GM18909 (cell line): Measurements from ENCODE around the gene ANKRD27.
"Not testable (repeated sequence)": the region's sequence is repeated elsewhere in the genome, so short reads cannot be mapped to it uniquely, and the experiment has no call there.

Experiments
- ATAC-seq: cut with Tn5 transposase; IDR thresholded peaks from one replicate; pipeline ENCODE4 v1.9.1; 2021; ENCODE audit warnings: mild to moderate bottlenecking; ENCODE audit not compliant: unreplicated experiment, poor library complexity

The ANKRD27 gene

DNA sequence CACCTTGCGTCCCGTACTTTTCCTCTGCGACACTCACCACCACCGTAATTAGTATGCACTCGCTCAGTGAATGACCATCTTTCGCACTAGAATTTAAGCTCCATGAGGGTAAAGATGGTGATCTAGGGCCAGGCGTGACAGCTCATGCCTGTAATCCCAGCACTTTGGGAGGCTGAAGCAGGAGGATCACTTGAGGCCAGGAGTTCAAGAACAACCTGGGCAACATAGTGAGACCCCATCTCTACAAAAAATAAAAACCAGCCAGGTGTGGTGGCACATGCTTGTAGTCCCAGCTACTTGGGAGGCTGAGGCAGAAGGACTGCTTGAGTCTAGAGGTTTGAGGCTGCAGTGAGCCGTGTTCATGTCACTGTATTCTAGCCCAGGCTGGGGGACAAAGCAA lies 18.6 kb downstream of the ANKRD27 start:
- ATAC-seq: not testable (repeated sequence)

DNA sequence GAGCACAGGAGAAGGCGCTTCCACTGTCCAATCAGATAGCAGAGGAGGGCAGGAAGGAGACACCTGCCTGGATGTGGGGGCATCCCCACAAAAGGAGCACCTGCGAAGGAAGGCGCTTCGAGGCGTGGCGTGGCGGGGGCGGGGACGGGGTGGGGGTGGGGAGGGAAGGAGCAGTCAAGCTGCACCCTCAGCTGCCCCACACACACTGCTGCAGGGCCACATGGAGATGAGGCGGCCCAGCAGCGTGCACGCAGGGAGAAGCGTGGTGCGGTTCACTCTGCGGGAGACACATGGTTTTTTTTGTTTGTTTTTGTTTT lies 21.4 kb downstream of the ANKRD27 start:
- no peak for ATAC-seq

DNA sequence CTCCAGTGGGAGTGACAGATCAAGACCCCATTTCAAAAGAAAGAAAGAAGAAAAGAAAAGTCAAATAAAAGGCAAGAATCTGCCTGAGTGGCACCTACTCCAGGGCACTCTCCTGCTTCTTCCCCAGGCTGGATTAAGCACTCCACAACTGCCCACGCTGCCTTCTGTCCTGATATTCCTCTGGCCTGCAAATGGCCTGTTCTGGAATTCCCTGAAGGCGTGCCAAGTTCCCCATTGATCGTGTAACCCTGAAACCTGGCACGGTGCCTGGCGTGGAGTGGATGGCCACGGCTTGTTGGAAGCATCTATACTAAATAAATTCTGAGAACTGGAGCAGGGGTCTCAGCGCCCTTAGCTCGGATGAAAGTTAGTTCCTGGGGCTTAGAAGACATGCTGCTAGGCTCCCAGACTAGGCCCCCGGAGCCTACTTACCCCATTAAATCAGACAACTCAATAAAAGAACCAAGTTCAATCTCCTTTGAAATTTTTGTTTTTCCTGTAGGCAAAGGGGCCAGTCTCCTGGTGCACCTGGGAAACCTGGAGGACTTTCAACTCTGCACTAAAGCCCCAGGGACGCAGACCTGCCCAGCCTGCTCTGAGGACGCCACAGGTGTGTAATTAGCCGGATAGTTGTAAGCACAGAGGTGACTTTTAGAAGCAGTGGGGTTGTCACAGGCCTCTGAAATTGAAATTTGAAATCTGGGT lies 21.9 kb downstream of the ANKRD27 start:
- ATAC-seq: no peak

DNA sequence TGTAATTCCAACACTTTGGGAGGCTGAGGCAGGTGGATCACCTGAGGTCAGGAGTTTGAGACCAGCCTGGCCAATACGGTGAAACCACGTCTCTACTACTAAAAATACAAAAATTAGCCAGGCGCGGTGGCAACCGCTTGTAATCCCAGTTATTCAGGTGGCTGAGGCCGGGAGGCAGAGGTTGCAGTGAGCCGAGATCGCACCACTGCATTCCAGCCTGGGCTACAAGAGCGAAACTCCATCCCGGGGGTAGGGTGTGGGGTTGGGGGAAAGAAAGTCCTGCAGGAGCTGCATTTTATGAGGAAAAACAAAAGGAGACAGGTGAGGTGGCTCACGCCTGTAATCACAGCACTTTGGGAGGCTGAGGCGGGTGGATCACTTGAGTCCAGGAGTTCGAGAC lies 22.6 kb downstream of the ANKRD27 start:
- not testable (repeated sequence) for ATAC-seq

DNA sequence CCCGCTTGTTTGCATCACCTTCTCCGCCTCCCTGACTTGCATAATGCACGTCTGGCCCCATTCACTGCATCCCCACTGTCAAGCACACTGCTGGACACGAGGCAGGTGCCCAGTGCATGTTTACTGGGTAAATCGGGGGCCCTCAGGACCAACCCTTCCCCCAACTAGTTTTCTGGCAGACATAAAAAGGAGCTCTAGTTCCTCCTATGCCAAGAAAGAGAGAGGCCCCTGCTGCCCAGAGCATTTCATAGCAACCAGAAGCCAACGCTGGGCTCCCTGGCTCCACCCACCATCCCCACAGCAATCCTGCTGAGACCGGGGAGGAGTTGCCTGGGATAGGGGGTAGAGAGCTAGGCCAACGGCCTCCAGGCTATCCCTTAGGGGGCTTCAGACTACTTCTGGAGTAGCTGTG lies 23.2 kb downstream of the ANKRD27 start:
- ATAC-seq: no peak

DNA sequence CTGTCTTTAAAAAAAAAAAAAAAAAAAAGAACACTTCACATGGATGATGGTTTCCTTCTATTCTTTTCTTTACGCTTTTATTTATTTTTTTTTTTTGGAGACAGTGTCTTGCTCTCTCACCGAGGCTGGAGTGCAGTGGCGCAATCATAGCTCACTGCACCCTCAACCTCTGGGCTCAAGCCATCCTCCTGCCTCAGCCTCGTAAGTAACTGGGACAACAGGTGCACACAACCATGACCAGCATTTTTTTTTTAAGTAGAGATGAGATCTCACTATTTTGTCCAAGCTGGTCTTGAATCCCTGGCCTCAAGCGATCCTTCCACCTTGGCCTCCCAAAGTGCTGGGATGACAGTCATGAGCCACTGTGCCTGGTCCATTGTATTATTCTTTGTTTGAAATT lies 24.3 kb downstream of the ANKRD27 start:
- ATAC-seq: no peak

DNA sequence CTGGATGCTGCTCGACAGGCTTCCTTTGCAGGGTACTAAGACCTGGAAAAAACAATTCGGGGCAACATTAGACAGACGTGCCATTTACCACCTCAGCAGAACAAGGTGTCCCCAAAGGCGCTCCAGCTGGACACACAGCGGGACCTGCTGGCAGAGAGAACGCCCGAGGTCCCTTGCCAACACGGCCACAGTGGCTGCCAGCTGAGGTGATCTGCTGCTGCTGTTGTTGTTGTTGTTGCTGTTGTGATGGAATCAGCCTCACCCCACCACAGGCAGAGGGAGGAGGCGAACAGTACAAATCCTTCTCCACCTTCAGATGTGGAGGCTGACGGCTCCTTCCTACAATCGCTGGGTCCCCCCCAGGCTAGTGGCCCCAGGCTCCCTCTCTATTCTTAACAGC lies 25.2 kb downstream of the ANKRD27 start:
- no peak for ATAC-seq

DNA sequence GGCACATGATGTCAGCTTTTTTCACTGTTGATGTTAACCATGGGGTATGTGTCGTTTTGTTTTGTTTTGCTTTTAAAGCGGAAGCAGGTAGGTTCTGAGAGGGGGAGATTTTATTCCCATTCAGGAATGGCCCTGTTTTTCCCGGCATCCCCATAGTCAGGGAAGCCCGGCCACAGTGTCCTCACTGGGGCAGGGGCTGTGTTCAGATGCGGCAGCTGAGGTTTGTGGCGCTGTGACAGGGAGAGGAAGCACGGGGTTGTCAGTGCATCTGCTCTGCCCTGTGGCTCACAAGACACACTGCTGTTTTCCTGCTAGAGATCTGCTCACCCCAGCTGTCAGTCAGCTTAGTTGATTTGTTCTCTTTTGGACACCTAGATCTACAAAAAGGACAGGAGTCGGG lies 27.6 kb downstream of the ANKRD27 start:
- ATAC-seq: no peak

DNA sequence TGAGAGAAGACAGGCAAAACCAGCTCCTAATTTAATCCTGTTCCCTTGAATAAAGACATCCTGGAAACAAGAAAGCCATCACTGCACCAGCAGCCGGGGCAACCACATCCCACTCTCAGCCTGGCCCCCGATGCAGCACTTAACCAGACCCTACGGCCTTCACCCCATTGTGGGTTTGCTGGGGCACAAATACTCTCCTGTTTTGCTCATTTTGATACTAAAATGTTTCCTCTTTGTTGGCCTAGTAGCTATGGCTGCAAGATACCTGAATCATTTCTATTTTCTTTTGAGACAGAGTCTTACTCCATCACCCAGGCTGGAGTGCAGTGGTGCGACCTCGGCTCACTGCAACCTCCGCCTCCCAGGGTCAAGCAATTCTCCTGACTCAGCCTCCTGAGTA lies 28.4 kb downstream of the ANKRD27 start:
- no peak for ATAC-seq

DNA sequence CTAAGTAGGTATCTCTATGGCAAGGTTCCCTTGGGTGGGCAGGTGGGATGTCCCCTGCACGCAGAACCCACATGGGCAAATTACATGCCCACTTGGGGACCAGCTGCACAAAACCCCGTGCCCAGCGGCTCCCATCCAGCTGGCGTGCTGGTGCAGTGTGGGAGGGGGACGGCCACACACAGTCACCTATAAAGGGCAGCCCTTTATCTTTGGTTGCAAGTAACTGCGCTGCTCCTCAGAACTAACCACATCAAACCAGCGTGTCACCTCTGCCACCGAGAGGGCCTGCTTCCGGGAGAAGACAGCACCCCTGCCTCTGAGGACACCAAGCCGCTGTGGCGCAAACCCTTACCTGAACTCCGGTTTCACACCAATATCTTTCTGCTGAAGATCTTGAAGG lies 32.2 kb downstream of the ANKRD27 start:
- ATAC-seq: no peak

DNA sequence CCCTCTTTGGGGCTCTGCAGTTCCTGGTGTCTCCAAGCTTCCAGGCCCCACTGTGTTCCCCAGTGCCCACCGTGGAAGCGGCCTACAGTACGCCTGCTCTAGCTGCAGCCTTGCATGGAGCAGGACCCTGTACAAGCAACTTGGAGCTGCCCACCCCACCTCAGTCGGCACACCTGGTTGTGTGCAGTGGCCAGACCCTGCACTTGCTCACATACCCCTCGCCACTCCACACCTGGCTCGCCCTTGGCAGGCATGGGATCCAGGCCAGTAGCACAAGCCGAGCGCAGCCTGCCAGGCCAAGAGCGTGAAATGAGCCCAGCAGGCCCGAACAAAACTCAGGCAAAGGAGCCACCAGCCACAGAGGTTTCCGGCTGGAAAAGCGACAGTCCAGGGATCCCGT lies 36.4 kb downstream of the ANKRD27 start:
- no peak for ATAC-seq

DNA sequence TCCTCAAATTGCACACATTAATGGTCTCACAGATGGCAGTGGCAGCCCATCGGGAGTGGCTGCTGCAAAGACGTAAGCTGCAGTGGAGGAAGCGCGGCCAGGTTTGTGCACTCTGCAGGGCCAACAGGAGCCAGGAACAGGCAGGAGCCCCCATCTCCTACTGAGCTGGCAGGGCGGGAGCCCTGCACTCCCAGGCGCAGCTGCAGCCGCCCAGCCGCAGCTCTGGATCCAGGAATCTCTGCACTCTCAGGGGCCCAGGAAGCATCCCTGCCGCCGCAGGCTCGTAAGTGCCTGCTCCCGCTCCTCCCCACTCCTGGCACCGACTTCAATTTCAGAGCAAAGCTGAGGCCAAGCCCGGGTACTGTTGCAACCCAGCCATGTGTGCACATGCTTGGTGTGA lies 37.5 kb downstream of the ANKRD27 start:
- no peak for ATAC-seq

DNA sequence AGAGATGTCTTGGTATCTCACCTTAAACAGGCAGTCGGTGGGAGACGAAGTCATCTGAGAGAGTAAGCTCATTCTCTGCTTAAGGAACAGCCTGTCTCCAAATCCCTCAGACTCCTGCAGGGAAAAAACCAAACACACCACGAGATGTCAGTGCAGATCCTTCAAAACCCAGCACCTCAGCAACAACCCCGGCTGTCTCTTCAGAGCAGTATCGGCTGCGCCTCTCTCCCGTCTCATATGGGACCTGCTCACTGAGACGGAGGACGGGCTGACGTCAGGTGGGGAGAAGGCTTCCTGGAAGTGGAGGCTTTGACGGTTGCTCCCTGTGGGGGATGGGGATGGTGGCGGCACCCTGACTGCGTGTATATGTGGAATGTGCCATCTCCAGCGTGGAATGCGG lies 43.6 kb downstream of the ANKRD27 start:
- no peak for ATAC-seq

DNA sequence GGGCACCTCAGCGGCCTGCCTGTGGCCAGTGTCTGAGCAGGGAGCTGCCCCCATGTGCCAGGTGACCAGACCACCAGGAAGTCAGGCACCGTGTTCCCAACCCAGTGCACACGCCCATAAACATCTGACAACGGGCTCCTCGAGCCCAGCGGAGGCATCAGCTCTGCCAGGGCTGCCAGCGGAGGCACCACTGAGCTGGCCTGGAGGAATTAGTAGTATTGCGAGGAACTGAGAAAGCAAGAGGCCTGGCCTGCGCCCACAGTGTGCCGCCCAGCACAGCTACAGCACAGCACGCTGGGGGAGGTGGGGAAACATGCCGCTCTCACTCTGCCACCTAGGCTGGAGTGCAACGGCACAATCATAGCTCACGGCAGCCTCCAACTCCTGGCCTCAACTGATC lies 44.6 kb downstream of the ANKRD27 start:
- ATAC-seq: no peak

DNA sequence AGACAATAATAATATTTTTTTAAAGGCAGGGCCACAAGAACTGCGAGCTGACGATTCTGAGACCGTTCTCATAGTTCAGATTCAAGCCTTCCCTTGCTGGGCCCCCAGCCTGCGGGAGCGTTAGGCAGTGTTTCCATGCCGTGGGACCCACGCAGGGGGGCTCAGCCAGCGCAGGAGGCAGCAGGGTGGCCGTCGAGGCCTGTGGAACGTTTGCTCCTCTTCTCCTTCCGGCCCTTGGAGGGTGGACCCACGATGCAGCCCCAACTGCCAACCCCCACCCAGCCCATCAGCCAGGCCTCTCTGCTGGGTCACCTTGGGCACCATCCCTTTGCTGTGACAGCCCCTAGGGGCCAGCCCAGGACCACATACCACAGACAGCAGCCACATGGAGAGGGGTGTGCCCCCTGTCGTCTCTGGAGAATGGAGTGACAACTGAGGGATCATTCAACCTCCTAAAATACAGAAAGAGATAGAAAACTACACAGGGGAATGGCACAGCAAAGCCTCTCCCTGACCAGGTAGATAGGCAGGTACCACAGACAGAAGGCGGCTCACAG lies 47.2 kb downstream of the ANKRD27 start:
- ATAC-seq: no peak

DNA sequence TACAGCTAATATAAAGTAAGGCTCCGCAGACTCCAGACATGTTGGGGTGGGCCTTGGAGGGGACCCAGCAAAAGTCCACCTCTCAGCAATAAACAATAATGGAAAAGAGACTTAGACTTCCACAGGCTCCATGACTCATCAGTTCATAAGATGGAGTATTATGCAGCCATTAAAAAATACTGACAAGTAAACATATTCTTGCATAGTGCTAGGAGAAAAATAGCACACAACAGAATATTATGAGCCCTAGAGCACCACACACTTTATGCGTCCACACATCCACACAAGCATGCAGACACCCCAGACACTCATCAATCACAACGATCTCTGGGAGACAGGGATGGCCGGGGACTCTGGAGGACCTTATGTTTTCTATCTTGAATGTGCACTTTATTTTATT lies 48.0 kb downstream of the ANKRD27 start:
- no peak for ATAC-seq

DNA sequence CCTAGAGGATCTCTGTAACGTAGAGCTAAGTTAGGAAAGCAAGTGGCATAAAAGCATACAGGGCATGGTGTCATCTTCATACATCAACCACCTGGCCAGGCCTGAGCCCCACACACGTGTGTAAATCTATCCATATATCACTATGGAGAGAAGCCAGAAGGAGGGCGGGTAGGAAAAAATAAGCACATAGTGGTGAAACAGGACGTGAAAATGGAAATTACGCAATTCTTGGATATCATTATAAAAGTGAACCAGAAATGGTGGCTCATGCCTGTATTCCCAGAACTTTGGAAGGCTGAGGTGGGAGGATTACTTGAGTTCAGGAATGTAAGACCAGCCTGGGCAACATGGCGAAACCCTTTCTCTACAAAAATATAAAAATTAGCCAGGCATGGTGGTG lies 50.6 kb downstream of the ANKRD27 start:
- ATAC-seq: no peak

DNA sequence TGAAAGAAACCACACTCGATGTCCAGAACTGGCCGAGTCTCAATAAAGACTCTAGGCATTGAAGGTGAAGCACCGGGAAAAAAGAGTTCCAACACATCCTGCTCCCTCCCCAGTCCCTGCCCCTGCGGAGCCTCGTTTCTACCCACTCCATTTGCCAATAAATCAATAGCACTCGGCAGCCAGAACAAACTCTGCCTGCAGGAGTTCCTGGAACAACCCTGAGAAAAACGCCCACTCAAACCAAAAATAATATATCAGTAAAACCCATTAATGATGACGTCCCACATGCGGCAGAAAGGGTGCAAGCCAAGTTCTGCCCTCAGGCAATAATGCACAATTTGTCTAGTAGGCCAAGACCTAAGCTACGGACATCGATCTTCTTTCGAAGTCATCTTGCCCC lies 53.0 kb downstream of the ANKRD27 start:
- no peak for ATAC-seq

DNA sequence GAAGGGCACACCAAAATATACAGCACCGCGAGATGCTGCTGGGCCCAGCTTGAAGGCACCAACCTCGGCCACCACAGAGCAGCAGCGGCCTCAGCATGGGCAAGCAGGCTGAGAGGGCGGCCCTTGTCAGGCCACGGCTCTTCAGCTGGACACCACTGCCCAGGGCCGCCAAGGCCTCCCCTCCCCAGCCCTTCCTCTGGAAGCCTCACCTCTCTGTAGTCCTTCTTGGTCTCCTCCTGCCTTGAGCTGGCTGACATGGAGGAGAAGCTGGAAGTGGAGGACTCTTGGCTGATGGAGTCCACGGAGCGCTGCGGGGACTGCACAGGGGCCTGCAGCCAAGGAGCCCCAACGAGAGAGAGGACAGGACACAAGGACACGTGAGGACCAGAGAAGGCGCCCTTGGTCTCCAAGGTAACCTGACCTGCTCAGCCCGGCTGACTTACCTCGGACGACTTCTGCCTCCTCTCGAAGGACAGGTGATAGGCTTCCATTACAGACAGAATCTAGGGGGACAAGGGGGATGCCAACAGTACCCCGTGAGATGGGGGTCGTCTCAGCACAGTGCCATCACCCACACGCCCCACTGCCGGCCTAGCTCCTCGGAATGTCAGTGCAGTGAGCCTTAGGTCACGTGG lies 55.8 kb downstream of the ANKRD27 start:
- no peak for ATAC-seq

DNA sequence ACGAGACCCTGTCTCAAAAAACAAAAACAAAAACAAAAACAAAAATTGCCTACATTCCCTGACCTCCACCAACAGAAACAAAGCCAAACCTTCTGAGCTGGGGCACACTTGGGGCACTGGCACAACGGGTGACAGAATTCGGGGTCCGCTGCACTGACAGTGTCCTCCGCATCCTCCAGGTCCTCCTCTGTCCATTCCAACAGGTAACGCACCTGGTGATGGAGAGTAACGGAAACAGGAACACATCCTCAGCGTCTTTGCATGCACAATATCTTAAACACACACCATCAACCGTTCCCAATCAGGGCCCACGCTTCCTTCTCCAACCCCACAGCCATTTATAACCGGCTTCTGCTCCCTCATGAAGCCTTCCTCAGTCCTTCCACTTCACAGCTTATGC lies 59.4 kb downstream of the ANKRD27 start:
- ATAC-seq: no peak

DNA sequence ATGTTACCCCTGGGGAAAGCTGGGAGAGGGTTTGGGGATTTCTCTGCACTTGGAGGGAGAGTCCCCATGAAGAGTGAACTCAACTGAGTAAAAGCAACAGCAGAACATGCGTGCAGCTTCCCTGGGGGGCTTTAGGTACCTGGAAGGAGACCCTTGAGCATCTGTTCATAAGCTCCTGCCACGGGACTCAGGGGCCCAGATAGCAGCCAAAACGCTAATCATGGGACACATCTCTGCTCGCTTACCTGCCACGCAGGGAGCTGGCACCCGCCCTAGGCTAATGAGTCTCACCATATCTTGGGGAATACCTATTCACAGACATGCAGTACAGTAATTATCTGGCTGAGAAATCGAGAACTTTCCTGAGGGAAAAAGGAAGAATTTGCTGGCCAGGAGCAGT lies 60.1 kb downstream of the ANKRD27 start:
- no peak for ATAC-seq

DNA sequence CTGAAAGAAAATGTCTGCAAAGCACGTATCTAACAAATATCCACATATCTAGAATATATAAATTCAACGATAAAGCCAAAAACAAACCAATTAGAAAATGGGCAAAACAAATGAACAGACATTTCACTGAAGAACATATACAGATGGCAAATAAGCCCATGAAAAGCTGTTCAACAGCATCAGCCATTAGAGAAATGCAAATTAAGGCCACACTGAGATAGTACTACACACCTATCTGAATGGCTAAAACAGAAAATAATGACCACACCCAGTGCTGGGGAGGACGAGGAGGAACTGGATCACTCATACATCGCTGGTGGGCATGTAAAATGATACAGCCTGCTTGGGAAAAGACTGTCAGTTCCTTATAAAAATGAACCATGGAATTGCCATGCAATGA lies 62.0 kb downstream of the ANKRD27 start:
- no peak for ATAC-seq
